Central memory CD8-positive, alpha-beta T cell (primary cell): ENCODE data around the gene EVA1C.
"Not testable (repeated sequence)": the region's sequence is repeated elsewhere in the genome, so short reads cannot be mapped to it uniquely, and the experiment has no call there.

Experiments used
- ATAC-seq: fragments of 150-1000 bp; cut with Tn5 transposase; replicated peaks from 2 replicates; pipeline ENCODE4 v1.10.0; 2022; ENCODE audit warnings: mild to moderate bottlenecking, moderate FRiP score, moderate number of reproducible peaks; ENCODE audit not compliant: poor library complexity, severe bottlenecking; ENCODE audit errors: extremely low read depth
- DNase-seq, 2 donors: peaks; one replicate each; pipeline ENCODE4 v3.0.0; 2021; ENCODE audit warnings: low spot score in 2 of 2
- H3K27ac Mint-ChIP-seq: one replicate; pipeline ENCODE4 v1.8.0; 2022; ENCODE audit warnings: low read depth, mild to moderate bottlenecking, moderate library complexity, mixed read lengths
- H3K27me3 Mint-ChIP-seq: one replicate; pipeline ENCODE4 v1.8.0; 2022; ENCODE audit warnings: mixed read lengths
- H3K36me3 Mint-ChIP-seq: one replicate; pipeline ENCODE4 v1.8.0; 2022; ENCODE audit warnings: mild to moderate bottlenecking, moderate library complexity, mixed read lengths; ENCODE audit not compliant: insufficient read depth
- H3K4me1 Mint-ChIP-seq: one replicate; pipeline ENCODE4 v1.8.0; 2022; ENCODE audit warnings: mixed read lengths
- H3K4me3 Mint-ChIP-seq: one replicate; pipeline ENCODE4 v1.8.0; 2022; ENCODE audit warnings: mild to moderate bottlenecking, moderate library complexity, mixed read lengths
- H3K9me3 Mint-ChIP-seq: one replicate; pipeline ENCODE4 v1.8.0; 2022; ENCODE audit warnings: mixed read lengths

The EVA1C gene

GRCh38 chr21:32539378-32539777, 126.9 kb downstream of the EVA1C start:
- H3K36me3 Mint-ChIP-seq = no peaks in the 10 kb centered on the region
- H3K27ac Mint-ChIP-seq = no peak overlapping the region
- H3K27me3 Mint-ChIP-seq = no peaks in the 10 kb centered on the region
- ATAC-seq (no peak), DNase-seq (no peak)
- no peaks in the 10 kb centered on the region for H3K9me3 Mint-ChIP-seq
- peaks cover 21% of the 10 kb centered on the region for H3K4me1 Mint-ChIP-seq
- no peak overlapping the region for H3K4me3 Mint-ChIP-seq

GRCh38 chr21:32543056-32543455, 130.6 kb downstream of the EVA1C start:
- H3K27me3 Mint-ChIP-seq, H3K27ac Mint-ChIP-seq, H3K9me3 Mint-ChIP-seq, H3K4me3 Mint-ChIP-seq, H3K36me3 Mint-ChIP-seq, DNase-seq, ATAC-seq: not testable (repeated sequence)
- H3K4me1 Mint-ChIP-seq = peaks cover 18% of the 10 kb centered on the region

- Mint-ChIP-seq H3K27ac (no peak overlapping the region), H3K36me3 (no peaks in the 10 kb centered on the region), H3K27me3 (no peaks in the 10 kb centered on the region), H3K4me1 (peaks cover 9% of the 10 kb centered on the region), H3K9me3 (no peaks in the 10 kb centered on the region), H3K4me3 (no peak overlapping the region)
- ATAC-seq (no peak), DNase-seq (no peak)
Observed at GRCh38 chr21:32543975-32544374, 131.5 kb downstream of the EVA1C start.

GRCh38 chr21:32544697-32545096, 132.2 kb downstream of the EVA1C start:
- H3K4me1 Mint-ChIP-seq = peaks cover 6% of the 10 kb centered on the region
- no peak for ATAC-seq
- no peaks in the 10 kb centered on the region for H3K9me3 Mint-ChIP-seq
- no peak for DNase-seq
- H3K27ac Mint-ChIP-seq = no peak overlapping the region
- H3K27me3 Mint-ChIP-seq = no peaks in the 10 kb centered on the region
- no peak overlapping the region for H3K4me3 Mint-ChIP-seq
- H3K36me3 Mint-ChIP-seq = no peaks in the 10 kb centered on the region

- peaks cover 6% of the 10 kb centered on the region for H3K4me1 Mint-ChIP-seq
- H3K4me3 Mint-ChIP-seq = no peak overlapping the region
- H3K27ac Mint-ChIP-seq = no peak overlapping the region
- H3K36me3 Mint-ChIP-seq = no peaks in the 10 kb centered on the region
- ATAC-seq (no peak), DNase-seq (no peak)
- no peaks in the 10 kb centered on the region for H3K9me3 Mint-ChIP-seq
- no peaks in the 10 kb centered on the region for H3K27me3 Mint-ChIP-seq
Observed at GRCh38 chr21:32545948-32546441, 133.5 kb downstream of the EVA1C start.

- H3K4me1 Mint-ChIP-seq = peaks cover 6% of the 10 kb centered on the region
- no peaks in the 10 kb centered on the region for H3K27me3 Mint-ChIP-seq
- H3K27ac Mint-ChIP-seq = no peak overlapping the region
- H3K36me3 Mint-ChIP-seq = no peaks in the 10 kb centered on the region
- no peaks in the 10 kb centered on the region for H3K9me3 Mint-ChIP-seq
- no peak for DNase-seq
- no peak overlapping the region for H3K4me3 Mint-ChIP-seq
- ATAC-seq = no peak
Observed at GRCh38 chr21:32547018-32547417, 134.5 kb downstream of the EVA1C start.

- H3K4me3 Mint-ChIP-seq = no peak overlapping the region
- peaks cover 6% of the 10 kb centered on the region for H3K4me1 Mint-ChIP-seq
- no peaks in the 10 kb centered on the region for H3K9me3 Mint-ChIP-seq
- no peak overlapping the region for H3K27ac Mint-ChIP-seq
- H3K27me3 Mint-ChIP-seq = no peaks in the 10 kb centered on the region
- peaks cover 1% of the 10 kb centered on the region for H3K36me3 Mint-ChIP-seq
- no peak for ATAC-seq
- no peak for DNase-seq
Observed at GRCh38 chr21:32548978-32549377, 136.5 kb downstream of the EVA1C start.

- Mint-ChIP-seq H3K27me3 (no peaks in the 10 kb centered on the region), H3K36me3 (peaks cover 1% of the 10 kb centered on the region), H3K9me3 (no peaks in the 10 kb centered on the region), H3K27ac (no peak overlapping the region), H3K4me1 (peaks cover 6% of the 10 kb centered on the region), H3K4me3 (no peak overlapping the region)
- DNase-seq (no peak), ATAC-seq (no peak)
Observed at GRCh38 chr21:32549440-32549839, 136.9 kb downstream of the EVA1C start.

- H3K27ac Mint-ChIP-seq = no peak overlapping the region
- H3K4me1 Mint-ChIP-seq = peaks cover 11% of the 10 kb centered on the region
- H3K9me3 Mint-ChIP-seq = no peaks in the 10 kb centered on the region
- H3K4me3 Mint-ChIP-seq = no peak overlapping the region
- DNase-seq = no peak
- peaks cover 1% of the 10 kb centered on the region for H3K36me3 Mint-ChIP-seq
- no peak for ATAC-seq
- H3K27me3 Mint-ChIP-seq = no peaks in the 10 kb centered on the region
Observed at GRCh38 chr21:32549886-32550285, 137.4 kb downstream of the EVA1C start.

- Mint-ChIP-seq H3K27me3 (no peaks in the 10 kb centered on the region), H3K27ac (no peak overlapping the region), H3K4me3 (no peak overlapping the region), H3K9me3 (no peaks in the 10 kb centered on the region), H3K36me3 (peaks cover 1% of the 10 kb centered on the region), H3K4me1 (peaks cover 14% of the 10 kb centered on the region)
- ATAC-seq = no peak
- no peak for DNase-seq
Observed at GRCh38 chr21:32554832-32555638, 142.5 kb downstream of the EVA1C start.

GRCh38 chr21:32558106-32558505, 145.6 kb downstream of the EVA1C start:
- DNase-seq = no peak
- ATAC-seq = no peak
- H3K4me3 Mint-ChIP-seq = no peak overlapping the region
- no peaks in the 10 kb centered on the region for H3K27me3 Mint-ChIP-seq
- H3K27ac Mint-ChIP-seq = no peak overlapping the region
- H3K4me1 Mint-ChIP-seq = peaks cover 14% of the 10 kb centered on the region
- peaks cover 1% of the 10 kb centered on the region for H3K36me3 Mint-ChIP-seq
- no peaks in the 10 kb centered on the region for H3K9me3 Mint-ChIP-seq

- ATAC-seq = no peak
- peaks cover 14% of the 10 kb centered on the region for H3K4me1 Mint-ChIP-seq
- H3K27ac Mint-ChIP-seq = no peak overlapping the region
- no peaks in the 10 kb centered on the region for H3K36me3 Mint-ChIP-seq
- H3K27me3 Mint-ChIP-seq = no peaks in the 10 kb centered on the region
- no peak overlapping the region for H3K4me3 Mint-ChIP-seq
- no peaks in the 10 kb centered on the region for H3K9me3 Mint-ChIP-seq
- DNase-seq = no peak
Observed at GRCh38 chr21:32559006-32559610, 146.6 kb downstream of the EVA1C start.

- H3K4me3 Mint-ChIP-seq = no peak overlapping the region
- no peaks in the 10 kb centered on the region for H3K27me3 Mint-ChIP-seq
- DNase-seq (no peak), ATAC-seq (no peak)
- peaks cover 6% of the 10 kb centered on the region for H3K4me1 Mint-ChIP-seq
- H3K36me3 Mint-ChIP-seq = peaks cover 2% of the 10 kb centered on the region
- no peak overlapping the region for H3K27ac Mint-ChIP-seq
- H3K9me3 Mint-ChIP-seq = peaks cover 8% of the 10 kb centered on the region
Observed at GRCh38 chr21:32560896-32561295, 148.4 kb downstream of the EVA1C start.
